DND-41 (cell line): ENCODE results near the gene VPS4B.
A peak's percentile ranks its signal among the peaks of the same experiment; 100 is the strongest.

Source experiments
- ATAC-seq: fragments of 200-7000 bp; cut with Tn5 transposase; 3 replicates; pipeline ENCODE4 v1.9.1; 2021; ENCODE audit warnings: low read depth; ENCODE audit not compliant: insufficient read depth
- DNase-seq: peaks from one replicate; pipeline ENCODE4 v3.0.0-alpha.2; 2020
- H2AFZ ChIP-seq: 2 replicates; pipeline ENCODE4 v1.6.0; 2012; ENCODE audit warnings: low read depth, low read length
- H3K27ac ChIP-seq: 2 replicates; pipeline ENCODE4 v1.5.1; 2012; ENCODE audit warnings: low read length, inconsistent platforms
- H3K27me3 ChIP-seq: fragments of 200-600 bp; sonication (generic); 2 replicates; pipeline ENCODE4 v1.6.0; 2012; ENCODE audit warnings: low read length, mild to moderate bottlenecking, inconsistent platforms; ENCODE audit not compliant: insufficient read depth, poor library complexity
- H3K36me3 ChIP-seq: 2 replicates; pipeline ENCODE4 v1.5.1; 2012; ENCODE audit warnings: low read length, inconsistent platforms; ENCODE audit not compliant: insufficient read depth
- H3K4me1 ChIP-seq: 2 replicates; pipeline ENCODE4 v1.5.1; 2012; ENCODE audit warnings: mild to moderate bottlenecking, low read length; ENCODE audit not compliant: insufficient read depth
- H3K4me2 ChIP-seq: 2 replicates; pipeline ENCODE4 v1.6.0; 2012; ENCODE audit warnings: mild to moderate bottlenecking, moderate library complexity, low read length, inconsistent platforms; ENCODE audit not compliant: insufficient read depth
- H3K4me3 ChIP-seq, 2 experiments: fragments of 200-600 bp in 1 of 2; shearing (Covaris generic) in 1 of 2; 2 replicates each; pipeline ENCODE4 v1.5.1; 2012 to 2016; ENCODE audit warnings: inconsistent platforms in 2 of 2, low read length in 2 of 2, mild to moderate bottlenecking in 2 of 2, low read depth in 1 of 2, moderate library complexity in 1 of 2
- H3K79me2 ChIP-seq: 2 replicates; pipeline ENCODE4 v1.6.0; 2012; ENCODE audit warnings: low read length, inconsistent platforms; ENCODE audit not compliant: insufficient read depth
- H3K9ac ChIP-seq: 2 replicates; pipeline ENCODE4 v1.6.0; 2012; ENCODE audit warnings: low read depth, mild to moderate bottlenecking, inconsistent platforms, low read length, moderate library complexity
- H3K9me3 ChIP-seq: 2 replicates; pipeline ENCODE4 v1.5.1; 2012; ENCODE audit warnings: low read length, moderate library complexity, mild to moderate bottlenecking, inconsistent platforms; ENCODE audit not compliant: insufficient read depth, severe bottlenecking
- H4K20me1 ChIP-seq: 2 replicates; pipeline ENCODE4 v1.6.0; 2012; ENCODE audit warnings: low read length; ENCODE audit not compliant: insufficient read depth
- CTCF ChIP-seq: IDR thresholded peaks from 2 replicates; pipeline ENCODE4 v1.5.1; 2012; ENCODE audit warnings: borderline replicate concordance, low read length, moderate library complexity, mild to moderate bottlenecking; ENCODE audit not compliant: poor library complexity, severe bottlenecking; ENCODE audit errors: extremely low read depth
- EZH2 ChIP-seq: IDR thresholded peaks from 3 replicates; pipeline ENCODE4 v1.6.1; 2012; ENCODE audit warnings: borderline replicate concordance, low read depth, mild to moderate bottlenecking, moderate library complexity, low read length, inconsistent platforms; ENCODE audit not compliant: severe bottlenecking

The VPS4B gene

GRCh38 chr18:63344918-63345317 lies 77.4 kb downstream of the VPS4B start:
- no peaks in the 10 kb centered on the region; the same call in 1 of the 2 replicates for H4K20me1 ChIP-seq
- H3K4me2 ChIP-seq, result no peak overlapping the region
- H3K27me3 ChIP-seq, result no peaks in the 10 kb centered on the region
- no peak for TF ChIP-seq EZH2
- no peak for TF ChIP-seq CTCF
- H3K4me1 ChIP-seq, result no peaks in the 10 kb centered on the region
- no peaks in the 10 kb centered on the region for H3K9me3 ChIP-seq
- DNase-seq (no peak), ATAC-seq (no peak)
- no peaks in the 10 kb centered on the region for H3K79me2 ChIP-seq
- no peak overlapping the region for H3K9ac ChIP-seq
- no peak overlapping the region for H3K4me3 ChIP-seq
- no peak overlapping the region for H3K27ac ChIP-seq
- peaks cover 77% of the 10 kb centered on the region for H3K36me3 ChIP-seq
- H2AFZ ChIP-seq, result no peak overlapping the region

- Histone ChIP-seq H4K20me1 (no peaks in the 10 kb centered on the region; the same call in 1 of the 2 replicates), H3K79me2 (no peaks in the 10 kb centered on the region), H3K4me2 (no peak overlapping the region), H3K36me3 (peaks cover 75% of the 10 kb centered on the region), H3K4me3 (no peak overlapping the region), H3K27ac (no peak overlapping the region; the same call in 1 of the 2 replicates), H3K4me1 (no peaks in the 10 kb centered on the region), H3K9me3 (no peaks in the 10 kb centered on the region), H3K9ac (no peak overlapping the region), H3K27me3 (no peaks in the 10 kb centered on the region), H2AFZ (no peak overlapping the region)
- ATAC-seq, result no peak
- DNase-seq, result no peak
- TF ChIP-seq CTCF (no peak), EZH2 (no peak)
These were observed 78.0 kb downstream of the VPS4B start for GRCh38 chr18:63344263-63344662.

GRCh38 chr18:63342206-63342605 lies 80.1 kb downstream of the VPS4B start:
- no peak for ATAC-seq
- no peak for TF ChIP-seq EZH2
- peak; percentile 14 for TF ChIP-seq CTCF
- H3K36me3 ChIP-seq, result peaks cover 81% of the 10 kb centered on the region

More at GRCh38 chr18:63342206-63342605, 80.1 kb downstream of the VPS4B start:
- Histone ChIP-seq H3K4me2 (no peak overlapping the region), H3K9ac (no peak overlapping the region), H3K4me3 (no peak overlapping the region), H3K9me3 (no peaks in the 10 kb centered on the region), H2AFZ (no peak overlapping the region), H3K79me2 (no peaks in the 10 kb centered on the region), H3K27ac (no peak overlapping the region), H3K4me1 (no peaks in the 10 kb centered on the region), H3K27me3 (no peaks in the 10 kb centered on the region), H4K20me1 (no peaks in the 10 kb centered on the region; the same call in 1 of the 2 replicates)
- no peak for DNase-seq
